ENCODE results near the gene ITM2B. TPM values are rescaled to one million over a fixed set of nuclear protein-coding genes. Genes with fewer than 3 reads are reported as not detected.
A peak's percentile ranks its signal among the peaks of the same experiment; 100 is the strongest.

ITM2B gene
- total RNA-seq, 4 donors from 2014 or later = 136 to 528 (median 417) TPM

DNA sequence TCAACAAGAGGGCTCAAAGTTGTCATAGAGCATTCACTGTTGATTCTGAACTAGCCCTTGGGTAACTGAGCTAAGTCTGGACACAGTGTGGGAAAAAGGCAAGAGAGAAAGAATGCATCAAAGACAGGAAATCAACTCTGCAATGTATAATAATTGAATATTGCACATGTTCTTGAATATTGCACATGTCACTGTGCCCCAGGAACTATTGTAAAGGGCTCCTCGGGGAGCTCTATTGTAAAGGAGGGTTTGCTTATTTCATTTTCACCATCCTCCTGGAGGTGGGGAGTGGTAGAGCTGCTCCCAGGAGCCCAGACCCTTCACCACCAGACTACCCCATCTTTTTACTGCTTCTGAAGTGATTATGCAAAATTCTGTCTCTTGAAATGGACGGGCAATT is 44.4 kb upstream of the ITM2B start:
- no peak for TF ChIP-seq POLR2A (IDR thresholded peaks at IDR 0.05)
- TF ChIP-seq, protein P1, sequence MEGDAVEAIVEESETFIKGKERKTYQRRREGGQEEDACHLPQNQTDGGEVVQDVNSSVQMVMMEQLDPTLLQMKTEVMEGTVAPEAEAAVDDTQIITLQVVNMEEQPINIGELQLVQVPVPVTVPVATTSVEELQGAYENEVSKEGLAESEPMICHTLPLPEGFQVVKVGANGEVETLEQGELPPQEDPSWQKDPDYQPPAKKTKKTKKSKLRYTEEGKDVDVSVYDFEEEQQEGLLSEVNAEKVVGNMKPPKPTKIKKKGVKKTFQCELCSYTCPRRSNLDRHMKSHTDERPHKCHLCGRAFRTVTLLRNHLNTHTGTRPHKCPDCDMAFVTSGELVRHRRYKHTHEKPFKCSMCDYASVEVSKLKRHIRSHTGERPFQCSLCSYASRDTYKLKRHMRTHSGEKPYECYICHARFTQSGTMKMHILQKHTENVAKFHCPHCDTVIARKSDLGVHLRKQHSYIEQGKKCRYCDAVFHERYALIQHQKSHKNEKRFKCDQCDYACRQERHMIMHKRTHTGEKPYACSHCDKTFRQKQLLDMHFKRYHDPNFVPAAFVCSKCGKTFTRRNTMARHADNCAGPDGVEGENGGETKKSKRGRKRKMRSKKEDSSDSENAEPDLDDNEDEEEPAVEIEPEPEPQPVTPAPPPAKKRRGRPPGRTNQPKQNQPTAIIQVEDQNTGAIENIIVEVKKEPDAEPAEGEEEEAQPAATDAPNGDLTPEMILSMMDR (IDR thresholded peaks at IDR 0.05) = no peak
- DNase-seq = no peak
- Histone ChIP-seq H3K27me3 (no peaks in the 10 kb centered on the region), H3K9me3 (no peaks in the 10 kb centered on the region), H3K27ac (peak overlapping the region in 1 of 4 donors; percentile 15), H3K4me3 (no peak overlapping the region), H3K36me3 (no peaks in the 10 kb centered on the region), H3K4me1 (peaks cover 0 to 7% (median 3%) of the 10 kb centered on the region in 4 donors)

DNA sequence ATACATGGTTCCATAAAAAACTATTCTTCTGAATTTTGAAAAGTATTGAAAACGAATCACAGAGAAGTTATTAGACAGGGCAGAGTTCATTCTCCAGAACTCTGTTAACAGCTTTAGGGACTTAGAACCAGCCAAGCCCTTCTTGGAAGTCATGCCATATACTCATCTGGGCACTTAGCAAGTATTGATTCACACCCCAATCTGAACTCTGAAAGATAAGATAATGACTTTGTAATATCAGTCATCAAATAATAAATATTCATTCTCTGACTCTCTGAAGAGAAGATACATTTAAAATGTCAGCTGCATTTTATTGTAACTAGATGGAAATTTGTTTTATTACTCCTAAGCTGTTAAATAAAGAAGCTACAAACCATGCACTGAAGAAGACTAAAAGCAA is 43.8 kb upstream of the ITM2B start:
- no peak for DNase-seq
- Histone ChIP-seq H3K36me3 (no peaks in the 10 kb centered on the region), H3K4me3 (no peak overlapping the region), H3K9me3 (no peaks in the 10 kb centered on the region), H3K4me1 (peaks cover 0 to 7% (median 3%) of the 10 kb centered on the region in 4 donors), H3K27me3 (no peaks in the 10 kb centered on the region), H3K27ac (no peak overlapping the region)
- TF ChIP-seq, protein P1 (IDR thresholded peaks at IDR 0.05) = no peak
- no peak for TF ChIP-seq POLR2A (IDR thresholded peaks at IDR 0.05)

DNA sequence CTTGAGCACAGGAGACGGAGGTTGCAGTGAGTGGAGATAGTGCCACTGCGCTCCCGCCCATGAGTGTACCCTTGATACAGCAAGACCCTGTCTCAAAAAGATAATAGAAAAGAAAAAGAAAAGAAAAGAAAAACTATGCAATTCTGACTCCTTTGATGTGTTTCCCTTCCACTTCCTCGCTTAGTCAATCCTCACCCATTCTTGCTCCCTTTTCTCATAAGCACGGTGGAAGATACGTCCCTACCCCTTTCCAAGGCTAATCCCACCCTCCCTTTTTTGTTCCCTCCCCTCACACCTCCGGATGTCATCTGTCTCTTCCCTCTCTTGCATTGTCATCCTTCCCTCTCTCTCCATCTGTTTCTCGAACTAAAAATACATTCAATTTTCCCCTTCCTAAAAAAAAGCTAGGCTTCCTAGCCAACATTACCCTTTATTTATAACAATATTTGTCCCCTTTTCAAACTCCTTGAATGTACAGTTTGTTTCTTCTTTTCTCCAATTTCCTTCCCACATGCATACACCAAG is 40.5 kb upstream of the ITM2B start:
- peaks cover 0 to 7% (median 0%) of the 10 kb centered on the region in 4 donors for H3K4me1 ChIP-seq
- DNase-seq = no peak
- no peaks in the 10 kb centered on the region for H3K27me3 ChIP-seq
- no peak overlapping the region for H3K27ac ChIP-seq
- TF ChIP-seq POLR2A (IDR thresholded peaks at IDR 0.05) = no peak
- TF ChIP-seq, protein P1 (IDR thresholded peaks at IDR 0.05) = no peak
- H3K36me3 ChIP-seq = no peaks in the 10 kb centered on the region
- H3K9me3 ChIP-seq = no peaks in the 10 kb centered on the region
- H3K4me3 ChIP-seq = no peak overlapping the region

DNA sequence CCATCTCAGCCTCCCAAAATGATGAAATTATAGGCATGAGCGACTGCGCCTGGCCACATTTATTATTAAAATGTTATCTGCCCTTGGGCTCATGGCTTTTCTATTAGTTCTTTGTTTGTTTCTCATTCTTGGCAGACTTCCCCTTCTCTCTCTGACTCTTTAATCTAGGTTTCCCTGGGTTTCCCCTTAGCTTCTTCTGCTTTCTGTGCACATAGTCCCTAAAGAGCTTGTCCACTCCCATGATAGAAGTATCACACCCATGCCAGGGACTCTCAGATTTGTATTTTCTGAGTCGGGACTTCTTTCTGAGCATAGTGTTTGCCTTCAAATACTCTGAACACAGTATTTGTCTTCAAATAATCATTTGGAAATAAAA is 38.6 kb upstream of the ITM2B start:
- no peaks in the 10 kb centered on the region for H3K36me3 ChIP-seq
- H3K27ac ChIP-seq = no peak overlapping the region
- no peak for TF ChIP-seq POLR2A (IDR thresholded peaks at IDR 0.05)
- TF ChIP-seq, protein P1 (IDR thresholded peaks at IDR 0.05) = no peak
- no peaks in the 10 kb centered on the region for H3K9me3 ChIP-seq
- no peaks in the 10 kb centered on the region for H3K27me3 ChIP-seq
- DNase-seq = no peak
- no peak overlapping the region for H3K4me3 ChIP-seq
- H3K4me1 ChIP-seq = peaks cover 0 to 4% (median 0%) of the 10 kb centered on the region in 4 donors

DNA sequence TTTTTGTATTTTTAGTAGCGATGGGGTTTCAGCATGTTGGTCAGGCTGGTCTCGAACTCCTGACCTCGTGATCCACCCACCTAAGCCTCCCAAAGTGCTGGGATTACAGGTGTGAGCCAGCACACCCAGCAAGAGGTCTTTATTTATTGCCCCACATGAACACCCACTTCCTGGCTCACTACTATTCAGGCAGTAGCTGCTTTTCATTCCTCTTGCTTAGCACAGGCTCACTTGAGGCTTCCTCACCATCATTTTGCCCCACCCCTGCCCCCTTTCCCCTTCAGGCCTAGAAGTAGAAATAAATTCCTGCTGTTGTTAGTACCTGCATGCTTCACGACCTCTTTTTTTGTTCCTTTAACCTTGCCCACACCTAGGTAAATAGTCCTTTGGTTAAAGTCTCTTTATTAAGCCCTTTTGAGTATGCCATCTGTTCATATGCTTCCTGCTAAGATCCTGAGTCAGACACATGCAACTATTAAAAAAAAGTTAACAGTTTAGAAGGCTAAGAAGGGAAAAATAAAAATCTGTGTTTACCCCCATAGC is 33.5 kb upstream of the ITM2B start:
- H3K36me3 ChIP-seq = no peaks in the 10 kb centered on the region
- peak overlapping the region in 1 of 4 donors; percentile 28 for H3K27ac ChIP-seq
- no peak overlapping the region for H3K4me3 ChIP-seq
- TF ChIP-seq POLR2A (IDR thresholded peaks at IDR 0.05) = no peak
- TF ChIP-seq, protein P1 (IDR thresholded peaks at IDR 0.05) = no peak
- H3K4me1 ChIP-seq = peaks cover 0 to 5% (median 2%) of the 10 kb centered on the region in 4 donors
- H3K27me3 ChIP-seq = no peaks in the 10 kb centered on the region
- no peaks in the 10 kb centered on the region for H3K9me3 ChIP-seq
- DNase-seq = no peak

Data from Peyer's patch (tissue), 4 donors.